ENCODE data around the gene TSHZ2.
"Not testable (repeated sequence)": the region's sequence is repeated elsewhere in the genome, so short reads cannot be mapped to it uniquely, and the experiment has no call there.

TSHZ2 gene

DNA sequence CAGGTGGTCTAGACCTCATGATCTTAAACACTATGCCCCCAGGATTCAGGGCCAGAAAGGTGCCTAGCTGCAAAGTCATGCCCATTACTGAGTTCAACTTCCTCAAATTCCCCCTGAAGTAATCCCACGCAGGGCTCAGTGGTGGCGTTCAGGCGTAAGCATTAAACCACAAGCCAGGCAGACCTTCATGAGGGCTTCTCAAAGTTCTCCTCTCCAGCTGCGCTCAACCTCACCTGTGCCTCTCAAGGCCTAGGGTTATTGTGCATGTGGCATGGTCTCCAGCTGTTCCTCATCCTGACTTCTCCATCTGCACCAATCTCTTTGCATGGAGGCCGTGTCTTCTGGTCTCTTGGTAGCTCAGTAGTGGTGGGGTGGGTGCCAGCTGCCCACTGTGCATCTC is 113.6 kb downstream of the TSHZ2 start:
- no peak for DNase-seq (ENCODE audit: low read depth)

DNA sequence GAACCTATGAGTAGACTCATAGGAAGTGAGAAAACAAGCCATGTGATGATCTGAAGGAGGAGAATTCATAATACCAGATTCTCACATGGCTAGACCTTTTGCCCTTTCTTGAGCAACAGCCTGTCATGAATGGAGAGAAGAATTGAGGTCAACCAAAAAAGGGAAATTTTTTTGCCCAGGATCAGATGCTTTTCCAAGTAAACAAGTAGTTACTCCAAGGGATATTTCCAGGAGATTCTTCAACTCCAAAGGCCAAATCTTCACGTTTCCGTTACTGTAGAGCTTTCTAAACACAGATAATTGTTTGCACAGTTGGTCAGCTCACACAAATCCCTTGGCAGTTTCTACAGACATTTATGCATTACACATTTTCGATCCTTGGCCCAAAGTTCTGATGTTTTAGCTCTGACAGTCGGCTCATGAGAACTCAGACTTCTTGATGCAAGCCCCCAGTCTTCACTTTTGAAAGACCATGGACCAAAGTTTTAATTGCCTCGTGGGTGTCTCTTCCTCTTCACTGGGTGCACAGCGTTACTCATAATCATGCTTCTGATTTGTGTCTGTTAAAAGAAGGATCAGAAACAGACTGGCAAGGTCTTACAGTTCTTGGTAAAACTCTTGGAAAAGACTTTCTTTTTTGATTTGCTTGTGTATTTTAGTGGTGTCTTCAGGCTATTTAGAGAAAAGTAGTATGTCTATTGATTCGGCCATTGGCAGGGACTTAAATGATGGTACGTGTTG is 115.0 kb downstream of the TSHZ2 start:
- DNase-seq (ENCODE audit: low read depth): no peak

DNA sequence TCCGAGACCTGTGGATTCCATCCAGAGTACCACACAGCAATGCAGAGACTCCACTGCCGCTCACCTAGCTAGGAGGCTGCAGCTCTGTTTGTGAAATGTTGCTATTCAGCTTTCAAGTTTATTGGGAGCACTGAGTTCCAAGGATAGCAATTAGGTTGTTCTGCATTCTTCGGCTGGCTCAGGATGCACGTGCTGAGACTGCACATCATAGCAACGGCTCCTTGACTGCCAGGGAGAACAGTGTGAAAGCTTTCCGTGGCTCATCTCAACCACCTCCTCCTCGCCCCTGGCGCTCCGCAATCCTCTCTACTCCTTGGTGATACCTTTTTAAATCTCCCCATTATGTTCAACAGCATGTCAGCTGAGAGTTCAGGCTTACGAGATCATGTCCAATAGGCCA is 116.6 kb downstream of the TSHZ2 start:
- no peak for DNase-seq (ENCODE audit: low read depth)

DNA sequence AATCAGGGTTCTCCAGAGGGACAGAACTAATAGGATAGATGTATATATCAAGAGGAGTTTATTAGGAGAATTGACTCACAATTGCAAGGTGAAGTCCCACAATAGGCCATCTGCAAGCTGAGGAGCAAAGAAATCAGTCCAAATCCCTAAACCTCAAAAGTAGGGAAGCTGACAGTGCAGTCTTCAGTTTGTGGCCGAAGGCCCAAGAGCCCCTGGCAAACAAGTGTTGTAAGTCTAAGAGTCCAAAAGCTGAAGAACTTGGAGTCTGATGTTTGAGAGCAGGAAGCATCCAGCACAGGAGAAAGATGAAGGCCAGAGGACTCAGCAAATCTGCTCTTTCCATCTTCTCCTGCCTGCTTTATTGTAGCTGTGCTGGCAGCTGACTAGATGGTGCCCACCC is 117.7 kb downstream of the TSHZ2 start:
- not testable (repeated sequence) for DNase-seq (ENCODE audit: low read depth)

DNA sequence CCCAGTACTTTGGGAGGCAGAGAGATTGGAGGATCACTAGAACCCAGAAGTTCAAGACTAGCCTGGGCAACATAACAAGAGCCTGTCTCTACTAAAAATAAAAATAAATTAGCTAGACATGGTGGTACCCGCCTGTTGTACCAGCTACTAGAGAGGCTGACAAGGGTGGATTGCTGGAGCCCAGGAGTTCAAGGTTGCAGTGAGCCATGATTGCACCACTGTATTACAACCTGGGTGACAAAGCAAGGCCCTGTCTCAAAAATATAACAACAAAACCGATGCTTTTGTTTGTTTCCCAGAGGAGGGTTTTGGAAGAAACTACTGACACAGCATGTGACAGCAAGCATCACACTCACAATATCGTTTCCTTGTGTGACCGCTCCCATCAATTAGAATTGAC is 119.6 kb downstream of the TSHZ2 start:
- no peak for DNase-seq (ENCODE audit: low read depth)

DNA sequence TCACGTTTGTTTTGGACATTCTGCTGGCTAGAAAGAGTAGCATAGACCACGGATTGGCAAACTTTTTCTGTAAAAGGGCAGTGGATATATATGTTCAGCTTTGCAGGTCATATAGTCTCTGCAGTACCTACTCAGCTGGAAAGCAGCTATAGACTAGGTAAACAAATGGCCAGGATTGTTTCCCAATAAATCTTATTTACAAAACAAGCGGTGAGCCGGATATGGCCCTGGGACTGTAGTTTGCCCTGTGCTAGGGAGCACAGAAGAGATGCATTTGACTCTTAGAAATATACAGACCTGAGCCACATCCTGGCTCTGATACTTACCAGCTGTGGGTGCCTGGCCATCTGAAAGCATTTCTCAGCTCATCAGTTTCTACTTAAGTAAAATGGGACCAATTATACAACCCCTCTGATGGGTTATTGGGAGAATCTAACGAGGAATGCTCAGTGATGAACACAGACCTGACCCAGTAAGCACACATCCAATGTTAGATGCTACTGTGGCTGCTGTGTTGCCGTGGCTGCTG is 120.7 kb downstream of the TSHZ2 start:
- no peak for DNase-seq (ENCODE audit: low read depth)

DNA sequence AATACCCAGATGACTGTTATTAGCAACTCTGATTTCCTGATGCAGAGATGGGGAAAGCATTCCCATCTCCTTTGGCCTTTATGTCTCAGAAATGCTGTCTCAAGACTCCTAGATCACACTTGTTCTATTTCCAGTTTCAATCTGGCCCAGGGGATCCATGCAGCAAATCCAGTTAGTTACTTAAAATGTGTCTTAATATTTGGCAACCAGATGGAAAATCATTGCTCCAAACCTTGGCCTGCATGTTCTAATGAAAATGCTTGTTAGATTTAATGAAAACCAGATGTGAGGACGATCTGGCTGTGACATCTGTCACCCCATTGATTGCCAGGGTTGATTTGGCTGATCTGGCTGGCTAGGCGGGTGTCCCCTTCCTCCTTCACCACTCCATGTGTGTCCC is 125.2 kb downstream of the TSHZ2 start:
- DNase-seq (ENCODE audit: low read depth): no peak

DNA sequence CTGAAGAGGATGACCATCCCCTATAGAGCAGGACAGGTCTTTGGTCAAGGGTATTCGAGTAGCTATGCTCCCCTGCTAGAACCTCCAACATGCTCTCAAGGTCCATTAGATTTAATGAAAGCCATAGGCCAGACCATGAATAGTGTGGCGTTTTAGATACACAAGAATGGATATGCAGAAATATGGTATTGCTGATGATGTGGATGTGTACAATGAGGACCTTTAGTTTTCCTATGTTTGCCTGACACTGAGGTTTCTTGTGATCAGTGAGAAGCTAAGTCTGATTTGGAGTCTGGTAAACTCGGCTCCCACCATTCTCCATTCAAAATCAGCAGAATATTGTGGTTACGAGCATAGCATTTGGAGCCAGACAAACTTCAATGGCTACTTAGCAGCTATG is 125.6 kb downstream of the TSHZ2 start:
- no peak for DNase-seq (ENCODE audit: low read depth)

DNA sequence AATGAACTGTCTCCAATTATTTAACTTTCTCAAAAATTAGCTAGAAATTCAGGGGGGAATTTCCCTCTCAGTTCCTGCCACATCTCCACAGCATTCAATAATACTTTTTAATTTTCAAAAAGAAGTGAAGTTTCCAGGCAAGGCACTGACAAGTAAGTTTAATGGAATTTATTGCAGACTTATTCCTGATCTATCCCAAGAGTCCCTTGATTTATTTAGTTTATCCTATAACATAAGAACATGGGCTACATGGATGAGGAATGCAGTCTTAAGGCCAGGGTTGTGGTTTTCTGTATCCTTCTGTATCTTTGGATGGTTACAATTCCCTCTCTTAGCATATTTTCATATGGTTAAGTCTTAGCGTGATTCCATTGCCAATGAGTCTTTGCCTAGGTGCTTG is 126.5 kb downstream of the TSHZ2 start:
- no peak for DNase-seq (ENCODE audit: low read depth)

DNA sequence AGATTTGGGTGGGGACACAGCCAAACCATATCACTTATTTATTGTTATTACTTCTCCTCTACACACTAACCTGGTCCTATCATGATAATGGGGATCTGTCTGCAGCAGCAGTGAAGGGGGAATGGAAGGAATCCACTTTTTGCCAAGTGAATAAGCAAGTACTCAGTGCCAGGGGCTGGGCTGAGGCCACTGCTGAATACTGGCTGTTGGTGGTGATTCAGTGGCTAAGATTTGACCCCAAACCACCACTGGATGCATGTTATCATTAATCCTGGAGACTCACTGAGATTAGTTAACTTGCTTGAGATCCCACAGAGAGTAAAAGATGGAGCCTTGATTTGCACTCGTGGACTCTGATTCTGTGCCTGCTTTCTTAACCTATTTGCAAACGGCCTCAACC is 127.7 kb downstream of the TSHZ2 start:
- DNase-seq (ENCODE audit: low read depth): no peak

DNA sequence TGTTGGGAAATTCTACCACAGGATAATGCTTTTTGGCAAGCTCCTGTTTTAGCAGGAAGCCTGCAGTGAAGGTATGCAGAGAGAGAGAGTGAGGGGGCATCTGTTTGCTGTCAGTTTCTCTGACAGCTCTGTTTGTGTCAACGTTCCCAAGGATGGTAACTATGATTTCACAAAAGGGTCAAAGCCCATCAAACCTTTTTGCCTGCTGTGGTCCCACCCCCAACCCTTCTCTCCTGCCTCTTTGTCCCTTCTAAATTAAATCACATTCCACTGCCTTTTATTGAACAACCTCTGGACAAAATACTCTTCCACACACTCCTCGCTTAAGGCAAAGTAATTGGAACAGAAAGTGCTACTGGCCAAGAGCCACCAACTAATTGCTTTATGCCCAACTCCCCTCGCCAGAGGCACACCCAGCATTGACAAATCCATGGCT is 128.3 kb downstream of the TSHZ2 start:
- no peak for DNase-seq (ENCODE audit: low read depth)

DNA sequence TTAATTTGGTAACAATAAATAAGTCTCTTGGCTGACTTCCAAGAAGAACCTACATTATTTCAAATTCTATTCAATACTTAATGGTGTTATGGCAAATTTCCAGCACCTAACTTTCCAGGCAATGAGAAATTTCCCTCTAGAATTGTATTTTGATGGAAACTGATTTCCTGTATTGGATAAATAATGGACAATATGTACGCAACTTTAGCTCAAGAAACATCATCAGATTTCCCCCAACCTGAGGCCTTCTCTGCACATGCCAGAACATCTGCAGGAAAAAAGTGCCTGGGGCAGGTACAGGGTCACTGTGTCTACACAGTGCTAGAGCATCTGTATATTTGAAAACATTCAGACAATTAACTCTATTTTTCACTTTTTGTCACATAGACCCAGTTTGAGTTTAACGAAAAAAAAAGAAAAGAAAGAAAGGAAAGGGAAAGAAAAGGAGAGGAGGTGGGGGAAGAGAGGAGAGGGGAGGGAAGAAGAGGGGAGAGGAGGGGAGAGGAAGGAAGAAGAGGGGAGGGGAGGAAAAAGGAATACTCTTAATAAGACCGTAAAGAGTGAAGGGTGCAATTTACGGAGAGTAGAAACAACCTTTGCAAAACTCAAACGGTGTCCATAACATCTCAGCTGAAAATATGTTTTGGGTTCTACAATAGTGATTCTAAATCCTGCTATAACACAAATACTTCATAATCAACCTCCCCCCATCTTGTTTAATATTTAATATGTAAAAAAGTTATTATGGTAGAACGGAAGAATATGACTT is 130.0 kb downstream of the TSHZ2 start:
- DNase-seq (ENCODE audit: low read depth): no peak

DNA sequence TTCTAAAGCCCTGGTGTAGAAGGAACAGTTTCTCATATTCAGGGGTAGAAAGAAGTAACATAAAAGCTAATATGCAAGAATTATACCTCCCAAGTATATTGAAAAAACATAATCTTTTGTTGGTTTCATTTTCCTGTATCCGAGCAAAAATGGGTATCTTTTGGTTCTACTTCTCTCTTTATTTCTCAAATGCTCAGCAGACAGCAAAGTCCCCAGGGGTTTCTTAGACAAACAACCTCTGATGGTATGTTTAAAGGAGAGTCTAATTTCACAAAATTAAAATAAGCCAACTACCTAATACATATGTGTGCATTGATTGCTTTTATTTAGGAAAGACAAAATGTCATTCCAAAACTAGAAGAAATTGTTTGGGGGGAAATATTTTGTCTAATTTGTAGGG is 131.0 kb downstream of the TSHZ2 start:
- DNase-seq (ENCODE audit: low read depth): no peak

DNA sequence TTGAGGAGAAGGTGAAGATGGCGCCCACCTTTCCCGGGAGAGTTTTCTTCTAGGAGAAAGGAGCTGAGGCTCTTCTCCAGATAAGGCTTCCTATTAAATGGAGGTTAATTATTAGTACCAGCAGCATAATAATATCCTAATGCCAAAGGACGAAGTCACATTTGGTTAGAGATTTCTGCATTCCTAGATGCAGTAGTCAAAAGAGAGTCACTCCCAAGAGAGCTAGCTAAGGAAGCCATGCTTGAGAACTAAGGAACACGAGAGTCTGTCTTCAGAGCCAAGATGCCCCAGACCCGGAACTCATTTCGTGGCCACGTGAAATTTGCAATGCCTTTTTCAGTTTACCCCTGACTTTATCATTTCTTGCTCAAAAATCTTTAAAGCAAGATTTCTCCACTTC is 132.7 kb downstream of the TSHZ2 start:
- no peak for DNase-seq (ENCODE audit: low read depth)

DNA sequence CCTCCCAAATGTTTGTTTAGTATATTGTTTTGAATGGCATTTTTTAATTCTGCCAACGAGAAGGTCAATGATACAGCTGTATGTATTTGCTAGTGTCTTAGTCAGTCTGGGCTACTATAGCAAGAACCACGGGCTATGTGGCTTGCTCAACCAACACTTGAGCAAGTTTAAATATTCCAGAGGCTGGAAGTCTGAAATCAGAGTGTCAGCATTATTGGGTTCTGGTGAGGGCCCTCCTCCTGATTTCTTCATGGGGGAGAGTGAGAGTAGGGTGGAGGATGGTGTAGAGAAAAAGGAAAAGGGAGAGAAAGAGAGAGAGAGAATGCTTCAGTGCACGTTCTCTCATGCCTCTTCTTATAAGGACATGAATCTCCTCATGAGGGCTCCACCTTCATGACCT is 144.6 kb downstream of the TSHZ2 start:
- no peak for DNase-seq (ENCODE audit: low read depth)

DNA sequence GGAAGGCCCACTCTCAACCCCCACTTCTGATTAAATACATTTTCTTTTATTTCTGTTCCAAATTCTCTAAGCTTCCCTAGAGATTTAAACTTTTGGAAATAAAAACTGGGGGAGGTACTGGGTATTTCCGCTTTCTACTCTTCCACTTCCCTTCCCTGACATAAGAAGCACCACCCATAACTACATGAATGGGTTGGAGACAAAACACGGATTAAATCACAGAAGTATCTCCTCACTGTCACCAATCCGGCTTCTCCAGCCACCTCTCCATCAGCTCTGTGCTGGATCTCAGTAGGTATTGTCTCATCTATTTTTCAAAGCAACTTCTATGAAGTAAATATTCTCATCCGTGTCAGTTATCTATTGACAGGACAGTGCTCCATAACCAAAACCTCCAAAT is 150.7 kb downstream of the TSHZ2 start:
- no peak for DNase-seq (ENCODE audit: low read depth)

DNA sequence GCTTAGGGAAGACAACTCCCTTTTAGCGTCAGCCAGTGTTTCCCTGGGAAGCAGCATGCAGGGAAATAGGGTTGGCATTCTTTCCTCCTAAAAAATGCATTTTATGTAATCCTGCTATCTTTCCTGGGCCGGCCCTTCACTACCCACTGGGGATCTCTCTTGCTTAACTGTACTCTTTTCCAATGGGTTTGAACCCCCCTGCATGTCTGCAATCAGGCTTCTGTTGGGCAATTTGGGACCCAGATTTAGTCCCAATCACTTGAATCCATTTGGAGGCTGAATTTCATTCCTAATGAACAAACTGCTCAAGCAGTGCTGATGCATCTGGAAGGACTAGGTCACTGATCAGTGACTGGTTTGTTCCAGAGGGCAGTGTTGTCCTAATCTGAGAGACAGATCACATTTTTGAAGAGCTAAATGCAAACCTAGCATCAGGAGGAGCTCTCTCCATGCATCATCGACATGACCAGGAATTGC is 152.0 kb downstream of the TSHZ2 start:
- DNase-seq (ENCODE audit: low read depth): no peak

DNA sequence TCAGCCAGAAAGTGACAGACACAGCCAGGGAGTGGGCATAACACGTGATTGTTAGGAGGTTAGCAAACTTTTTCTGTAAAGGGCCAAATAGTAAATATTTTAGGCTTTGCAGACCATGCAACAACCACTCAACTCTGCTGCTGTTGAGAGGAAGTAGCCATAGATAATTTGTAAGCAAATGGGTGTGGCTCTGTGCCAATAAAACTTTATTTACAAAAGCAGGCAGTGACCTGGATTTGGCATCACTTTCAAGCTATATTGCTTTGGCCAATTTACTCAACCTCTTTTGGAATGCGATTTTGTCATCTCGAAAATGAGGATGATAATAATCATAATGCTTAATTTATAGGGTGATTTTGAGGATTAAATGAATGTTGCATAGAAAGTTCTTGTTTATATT is 152.6 kb downstream of the TSHZ2 start:
- DNase-seq (ENCODE audit: low read depth): no peak

DNA sequence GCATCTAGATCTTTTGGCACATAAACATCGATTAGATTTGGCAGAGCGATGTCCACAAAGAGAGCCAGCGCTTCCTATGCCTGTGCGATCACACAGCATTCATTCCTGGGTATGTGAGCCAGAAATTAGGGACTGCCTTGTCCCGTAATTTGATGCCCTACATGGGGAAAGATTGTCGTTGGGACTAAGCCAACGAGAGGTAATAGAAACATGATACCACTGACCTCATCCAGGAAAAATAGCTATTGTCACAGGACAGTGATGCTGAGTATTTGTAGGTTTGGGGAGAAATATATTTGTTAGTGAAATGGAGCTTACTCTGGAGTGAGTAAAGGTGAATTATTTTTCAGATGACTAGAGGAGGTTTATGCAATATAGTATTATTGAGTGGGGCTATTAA is 154.0 kb downstream of the TSHZ2 start:
- no peak for DNase-seq (ENCODE audit: low read depth)

DNA sequence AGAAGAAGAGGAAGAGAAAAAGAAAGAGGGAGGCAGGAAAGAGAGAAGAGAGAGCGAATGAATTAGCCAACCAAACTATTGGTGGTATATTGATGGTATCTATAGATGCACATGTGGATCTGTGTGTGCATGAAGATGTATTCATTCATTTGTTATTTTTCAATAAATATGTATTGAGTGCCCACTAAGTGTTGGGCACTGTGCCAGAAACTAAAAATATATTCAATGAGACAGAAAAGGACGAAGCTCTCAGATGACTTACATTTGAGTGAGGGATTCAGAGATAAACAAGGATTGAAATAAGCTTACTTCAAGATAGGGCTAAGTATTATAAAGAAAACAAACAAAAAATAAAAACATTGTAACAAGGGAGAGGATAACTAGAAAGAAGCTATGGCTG is 154.9 kb downstream of the TSHZ2 start:
- DNase-seq (ENCODE audit: low read depth): no peak

DNA sequence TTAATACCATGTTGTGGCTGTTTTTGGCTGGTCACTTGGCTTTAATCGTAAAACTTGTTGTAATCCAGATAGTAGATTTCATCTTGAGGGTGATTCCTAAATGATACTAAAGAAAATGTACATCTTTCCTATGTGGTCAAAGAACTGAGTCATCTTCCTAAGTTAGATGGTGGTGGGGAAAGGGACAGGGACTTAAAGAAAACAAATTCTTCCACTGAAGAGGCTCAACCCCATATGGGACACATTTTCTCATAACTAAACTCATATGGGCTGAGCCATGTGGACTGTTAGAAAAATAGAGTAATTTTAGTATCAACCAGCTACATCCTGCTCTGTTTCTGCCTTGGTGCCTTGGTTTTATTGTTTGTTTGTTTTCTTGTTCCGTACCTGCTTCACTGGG is 155.8 kb downstream of the TSHZ2 start:
- no peak for DNase-seq (ENCODE audit: low read depth)

DNA sequence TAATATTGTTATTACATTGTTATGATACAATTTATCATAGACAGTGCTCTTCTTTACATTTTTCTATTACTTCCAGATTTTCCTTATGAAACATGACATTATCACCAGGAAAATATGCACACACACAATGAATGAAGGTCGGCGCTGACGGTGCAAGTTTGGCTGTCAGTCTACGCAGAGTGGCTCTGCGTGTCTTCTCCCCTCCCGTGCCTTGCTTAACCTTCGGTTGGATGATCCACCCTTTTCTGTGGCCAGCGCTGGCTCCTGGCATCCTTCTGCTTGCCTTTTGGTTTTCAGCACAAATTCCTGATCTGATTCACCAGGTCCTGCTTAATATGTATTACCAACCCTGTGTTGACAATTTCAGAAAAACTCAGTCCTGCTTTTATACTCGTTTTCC is 157.4 kb downstream of the TSHZ2 start:
- no peak for DNase-seq (ENCODE audit: low read depth)

DNA sequence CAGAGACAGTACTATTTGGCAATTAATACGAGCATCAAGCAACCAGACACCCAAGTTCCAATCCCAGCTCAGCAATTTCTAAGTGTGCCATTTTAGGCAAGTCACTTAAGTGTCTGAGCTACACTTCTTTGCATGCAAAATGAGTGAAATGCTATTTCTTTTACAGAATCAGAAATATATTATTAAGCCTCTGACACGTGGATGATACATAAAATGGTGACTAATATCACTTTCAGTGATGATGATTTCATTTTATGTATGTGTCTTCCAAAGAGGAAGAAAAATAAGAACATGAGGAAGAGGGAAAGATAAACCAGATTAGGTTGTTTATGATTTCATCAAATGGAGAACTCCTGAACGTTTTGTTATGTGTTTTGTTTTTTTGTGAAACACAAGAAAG is 158.6 kb downstream of the TSHZ2 start:
- no peak for DNase-seq (ENCODE audit: low read depth)

Data from GM04504 (cell line).